Measurements from ENCODE around the gene DST.

The DST gene

DNA sequence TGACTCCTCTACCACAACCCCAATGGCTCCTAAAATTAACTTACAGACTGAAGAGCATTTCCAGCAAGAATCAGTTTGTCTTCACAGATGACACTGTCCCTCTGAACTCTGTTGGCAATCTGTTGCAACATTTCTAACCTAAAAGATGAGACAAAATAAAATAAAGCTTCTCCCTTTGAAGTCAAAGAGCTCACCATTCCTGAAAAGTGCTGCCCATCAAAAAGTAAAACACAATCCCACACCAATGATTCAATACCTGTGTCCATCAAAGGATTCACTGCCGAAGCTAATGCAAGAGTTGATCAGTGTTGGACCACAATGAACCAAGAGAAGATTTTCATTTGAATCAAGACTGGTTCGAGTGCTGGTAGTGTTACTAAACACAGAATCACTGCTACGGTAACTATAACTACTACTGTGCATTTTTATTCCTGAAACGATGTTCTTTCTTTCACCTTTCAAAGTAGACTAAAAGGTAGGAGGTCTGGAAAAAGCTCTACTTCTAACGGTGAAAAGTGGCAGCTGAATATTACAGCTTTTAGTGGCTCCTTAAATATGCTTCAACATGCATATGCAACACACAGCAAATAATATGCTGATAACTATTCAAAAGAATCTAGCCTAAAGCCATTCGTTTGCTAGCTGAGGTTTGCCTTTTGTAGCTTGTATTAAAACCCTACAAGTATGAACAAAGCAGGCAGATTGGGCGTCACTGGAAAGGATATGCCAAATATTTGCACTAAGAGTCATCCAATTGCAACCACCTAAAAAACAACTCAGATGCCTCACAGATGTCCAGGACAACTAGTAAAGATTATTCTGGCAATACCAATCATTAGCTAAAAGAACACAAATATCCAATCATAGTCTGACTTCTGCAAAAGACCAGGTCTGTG, at the start of gene DST:
Gene DST (minus strand): TSS at position 524 of the 896 bp plus-strand sequence.
- Histone ChIP-seq H3K4me1 (no peaks in the 10 kb centered on the region), H4K20me1 (no peaks in the 10 kb centered on the region), H3K27ac (no peak within 1 kb of the TSS), H3K9ac (no peak within 1 kb of the TSS), H3K4me3 (no peak within 1 kb of the TSS), H3K9me3 (replicated peaks in 1 of 11) (no peaks in the 10 kb centered on the region), H3K36me3 (peaks cover 26 to 81% (median 49%) of the 10 kb centered on the region in 11 experiments; a peak in 21 of 22 replicates), H3K27me3 (no peaks in the 10 kb centered on the region), H3K4me2 (no peak within 1 kb of the TSS)
- TF ChIP-seq Cebpa-rat (IDR thresholded peaks at IDR 0.05) = no peak

DNA sequence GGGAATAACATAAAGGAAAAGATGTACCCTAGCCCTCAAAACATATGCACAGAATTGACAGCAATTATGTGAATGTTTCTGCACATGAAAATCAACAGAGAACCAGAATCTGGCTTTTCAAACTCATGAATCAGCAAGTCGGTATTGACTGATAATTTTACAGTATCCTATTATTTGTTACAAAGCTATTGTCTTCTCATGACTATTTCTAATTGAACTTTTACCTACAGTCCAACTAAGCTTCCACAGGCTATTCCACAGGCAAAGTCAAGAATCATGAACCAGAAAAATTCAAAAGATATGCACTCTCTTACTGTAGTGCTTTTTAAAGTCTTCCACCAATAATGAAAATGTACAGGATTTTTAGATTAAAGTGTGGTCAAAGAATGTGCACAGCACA, 49.1 kb upstream of the DST start:
- no peaks in the 10 kb centered on the region for H4K20me1 ChIP-seq
- no peak overlapping the region for H3K4me2 ChIP-seq
- H3K9me3 ChIP-seq (replicated peaks in 1 of 11) = no peaks in the 10 kb centered on the region
- H3K36me3 ChIP-seq = peaks cover 0 to 22% (median 7%) of the 10 kb centered on the region in 11 experiments; a peak in 8 of 22 replicates
- no peak for TF ChIP-seq Cebpa-rat (IDR thresholded peaks at IDR 0.05)
- H3K27ac ChIP-seq = no peak overlapping the region
- H3K27me3 ChIP-seq = no peaks in the 10 kb centered on the region
- peaks cover 0 to 20% (median 4%) of the 10 kb centered on the region in 10 experiments; a peak in 9 of 20 replicates for H3K4me1 ChIP-seq
- no peak overlapping the region for H3K4me3 ChIP-seq
- no peak overlapping the region for H3K9ac ChIP-seq

DNA sequence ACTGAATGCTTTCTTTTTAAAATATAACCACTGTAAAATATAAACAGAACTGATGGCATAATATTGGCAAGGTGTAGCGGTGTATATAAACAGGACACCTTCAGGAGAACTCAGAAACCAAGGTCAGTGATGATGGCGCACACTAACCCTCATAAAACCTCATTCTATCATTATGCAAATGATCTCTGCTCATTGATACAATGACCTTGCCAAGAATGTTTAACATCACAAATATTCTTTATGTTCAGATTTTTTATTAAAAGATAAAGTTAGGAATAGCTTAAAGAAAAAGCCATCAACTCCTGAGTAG, 48.6 kb upstream of the DST start:
- H3K9me3 ChIP-seq (replicated peaks in 1 of 11) = no peaks in the 10 kb centered on the region
- peaks cover 0 to 16% (median 1%) of the 10 kb centered on the region in 11 experiments; a peak in 5 of 22 replicates for H3K36me3 ChIP-seq
- H3K9ac ChIP-seq = no peak overlapping the region
- TF ChIP-seq Cebpa-rat (IDR thresholded peaks at IDR 0.05) = no peak
- no peak overlapping the region for H3K4me2 ChIP-seq
- H3K27ac ChIP-seq = no peak overlapping the region
- no peaks in the 10 kb centered on the region for H3K27me3 ChIP-seq
- no peaks in the 10 kb centered on the region for H4K20me1 ChIP-seq
- H3K4me3 ChIP-seq = no peak overlapping the region
- peaks cover 0 to 20% (median 4%) of the 10 kb centered on the region in 10 experiments; a peak in 9 of 20 replicates for H3K4me1 ChIP-seq

DNA sequence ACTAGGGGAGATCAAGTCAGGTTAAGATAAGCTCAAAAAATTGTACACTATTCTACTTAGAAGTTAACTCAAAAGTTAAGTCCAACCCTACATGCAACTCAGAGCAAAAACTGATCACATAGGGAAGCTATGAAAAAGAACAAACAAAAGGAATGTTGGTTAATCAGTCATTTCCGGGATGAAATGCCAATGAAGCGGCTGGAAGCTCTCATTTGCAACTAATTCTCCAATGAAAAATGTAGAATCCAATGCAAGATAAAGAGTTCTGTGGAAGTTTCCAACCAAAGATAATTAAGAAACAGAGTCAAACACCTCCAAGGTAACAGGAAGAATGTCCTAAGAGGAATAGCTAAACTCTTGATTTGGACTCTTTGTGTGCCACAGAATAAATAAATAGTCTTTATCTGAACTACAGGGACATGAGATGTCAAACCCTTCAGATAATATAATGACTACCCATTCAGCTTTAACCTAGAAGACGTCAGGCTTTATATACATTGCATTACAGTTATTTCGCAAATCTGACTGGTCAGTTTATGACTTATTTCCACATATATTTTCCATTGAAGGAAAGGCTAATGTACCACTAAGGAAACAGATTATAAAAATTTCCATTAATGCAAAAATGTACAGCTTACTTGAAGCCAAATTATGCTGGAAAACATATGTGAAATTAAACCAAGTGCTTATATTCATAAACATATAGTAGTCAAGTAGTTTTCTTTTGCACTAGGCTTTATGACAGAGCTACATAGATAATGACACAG, 48.0 kb upstream of the DST start:
- H3K9me3 ChIP-seq (replicated peaks in 1 of 11) = no peaks in the 10 kb centered on the region
- H3K4me1 ChIP-seq = peaks cover 0 to 20% (median 4%) of the 10 kb centered on the region in 10 experiments; a peak in 9 of 20 replicates
- H3K9ac ChIP-seq = no peak overlapping the region
- H3K4me2 ChIP-seq = no peak overlapping the region
- H3K4me3 ChIP-seq = no peak overlapping the region
- no peak for TF ChIP-seq Cebpa-rat (IDR thresholded peaks at IDR 0.05)
- no peaks in the 10 kb centered on the region for H3K27me3 ChIP-seq
- no peak overlapping the region for H3K27ac ChIP-seq
- no peaks in the 10 kb centered on the region for H4K20me1 ChIP-seq
- H3K36me3 ChIP-seq = peaks cover 0 to 13% (median 0%) of the 10 kb centered on the region in 11 experiments; a peak in 5 of 22 replicates

DNA sequence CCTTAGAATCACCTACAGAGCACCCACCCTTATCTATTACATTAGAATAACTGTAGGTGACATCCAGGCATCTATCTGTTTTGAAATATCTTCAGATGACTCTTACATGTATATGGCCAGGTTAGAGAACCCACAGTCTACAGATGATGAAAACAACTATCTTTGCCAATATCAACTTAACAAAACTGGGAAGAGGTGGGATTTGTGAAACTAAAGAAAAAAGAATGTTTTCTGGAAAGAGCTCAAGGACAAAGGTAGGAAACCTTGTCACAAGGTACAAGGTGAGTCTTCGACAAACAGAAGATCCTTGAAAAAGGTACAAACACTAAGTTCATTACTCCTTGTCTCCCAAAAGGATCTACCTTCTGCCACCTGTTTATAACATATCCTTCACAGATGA, 47.0 kb upstream of the DST start:
- no peaks in the 10 kb centered on the region for H3K27me3 ChIP-seq
- H4K20me1 ChIP-seq = no peaks in the 10 kb centered on the region
- no peaks in the 10 kb centered on the region for H3K9me3 ChIP-seq (replicated peaks in 1 of 11)
- H3K9ac ChIP-seq = no peak overlapping the region
- H3K4me2 ChIP-seq = no peak overlapping the region
- H3K27ac ChIP-seq = no peak overlapping the region
- peaks cover 0 to 6% (median 0%) of the 10 kb centered on the region in 11 experiments; a peak in 5 of 22 replicates for H3K36me3 ChIP-seq
- H3K4me3 ChIP-seq = no peak overlapping the region
- peaks cover 0 to 13% (median 4%) of the 10 kb centered on the region in 10 experiments; a peak in 9 of 20 replicates for H3K4me1 ChIP-seq
- TF ChIP-seq Cebpa-rat (IDR thresholded peaks at IDR 0.05) = no peak

DNA sequence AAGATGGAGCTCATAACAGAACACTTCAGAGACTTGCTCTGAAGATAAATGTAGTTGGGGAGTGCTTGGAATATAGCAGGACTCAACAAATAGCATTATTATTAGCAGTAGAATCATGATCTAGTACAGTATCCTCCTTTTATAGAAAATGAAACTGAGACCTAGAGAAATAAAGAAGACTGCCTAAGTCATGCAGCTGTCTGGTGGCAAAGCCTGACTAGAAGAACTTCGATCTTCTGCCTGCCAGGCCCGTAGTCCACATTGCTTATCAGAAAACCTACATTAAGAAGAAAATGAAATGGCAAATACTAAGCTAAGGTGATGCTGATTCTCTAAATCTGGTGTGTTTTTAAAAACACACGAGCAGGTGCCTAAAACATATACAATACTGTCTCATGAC, 46.4 kb upstream of the DST start:
- Histone ChIP-seq H3K9ac (no peak overlapping the region), H3K4me1 (peaks cover 0 to 13% (median 4%) of the 10 kb centered on the region in 10 experiments; a peak in 9 of 20 replicates), H4K20me1 (no peaks in the 10 kb centered on the region), H3K27ac (no peak overlapping the region), H3K4me2 (no peak overlapping the region), H3K9me3 (replicated peaks in 1 of 11) (no peaks in the 10 kb centered on the region), H3K27me3 (no peaks in the 10 kb centered on the region), H3K36me3 (0 out of 22 replicates have a peak, but pooled peaks cover 0 to 7% (median 0%) of the 10 kb centered on the region in 11 experiments), H3K4me3 (no peak overlapping the region)
- TF ChIP-seq Cebpa-rat (IDR thresholded peaks at IDR 0.05) = no peak

DNA sequence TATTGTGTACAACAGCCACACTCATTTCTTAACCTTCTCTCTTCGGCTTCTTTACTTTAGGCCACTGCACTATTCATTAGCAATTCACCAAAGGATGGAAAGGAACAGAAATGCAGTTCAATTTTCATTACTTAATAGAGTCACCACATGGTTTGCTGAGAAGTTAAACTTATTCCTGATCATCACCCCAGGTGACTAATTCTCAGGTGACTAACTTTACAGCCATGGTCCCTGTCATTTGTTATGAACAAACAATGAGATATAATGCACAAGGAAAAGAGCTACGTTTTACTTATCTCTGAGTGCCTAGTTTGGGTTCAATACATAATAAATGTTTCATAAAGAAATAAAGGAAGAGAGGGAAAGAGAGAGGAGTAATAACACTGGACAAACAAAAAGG, 45.8 kb upstream of the DST start:
- H3K9ac ChIP-seq = no peak overlapping the region
- no peak overlapping the region for H3K4me2 ChIP-seq
- peaks cover 0 to 13% (median 4%) of the 10 kb centered on the region in 10 experiments; a peak in 9 of 20 replicates for H3K4me1 ChIP-seq
- no peaks in the 10 kb centered on the region for H3K9me3 ChIP-seq (replicated peaks in 1 of 11)
- no peak overlapping the region for H3K4me3 ChIP-seq
- no peaks in the 10 kb centered on the region for H4K20me1 ChIP-seq
- TF ChIP-seq Cebpa-rat (IDR thresholded peaks at IDR 0.05) = no peak
- no peaks in the 10 kb centered on the region for H3K27me3 ChIP-seq
- no peak overlapping the region for H3K27ac ChIP-seq
- H3K36me3 ChIP-seq = peaks cover 0 to 7% (median 0%) of the 10 kb centered on the region in 11 experiments; a peak in 1 of 22 replicates

DNA sequence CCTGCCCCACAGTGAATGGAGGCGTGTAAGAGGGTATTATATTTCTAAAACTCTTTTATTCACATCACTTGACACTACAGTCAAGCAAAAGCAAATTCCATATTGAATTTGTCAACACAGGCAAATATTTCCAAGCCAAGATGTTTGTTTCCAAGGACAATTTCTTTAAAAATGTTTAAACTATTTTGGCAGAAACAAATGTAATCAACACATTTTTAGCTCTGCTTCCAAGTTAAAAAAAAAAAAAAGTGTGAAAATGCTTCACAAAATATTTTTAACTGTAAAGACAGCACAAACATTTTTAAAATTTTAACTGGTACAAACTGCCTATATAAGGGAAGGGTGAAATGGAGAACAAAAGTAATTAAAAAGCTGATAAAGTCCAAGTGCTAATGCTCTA, 44.9 kb upstream of the DST start:
- no peaks in the 10 kb centered on the region for H4K20me1 ChIP-seq
- peaks cover 0 to 4% (median 1%) of the 10 kb centered on the region in 10 experiments; a peak in 9 of 20 replicates for H3K4me1 ChIP-seq
- no peak overlapping the region for H3K9ac ChIP-seq
- no peaks in the 10 kb centered on the region for H3K27me3 ChIP-seq
- H3K9me3 ChIP-seq (replicated peaks in 1 of 11) = no peaks in the 10 kb centered on the region
- H3K4me2 ChIP-seq = no peak overlapping the region
- TF ChIP-seq Cebpa-rat (IDR thresholded peaks at IDR 0.05) = no peak
- no peak overlapping the region for H3K4me3 ChIP-seq
- H3K36me3 ChIP-seq = peaks cover 0 to 11% (median 0%) of the 10 kb centered on the region in 11 experiments; a peak in 3 of 22 replicates
- no peak overlapping the region for H3K27ac ChIP-seq

DNA sequence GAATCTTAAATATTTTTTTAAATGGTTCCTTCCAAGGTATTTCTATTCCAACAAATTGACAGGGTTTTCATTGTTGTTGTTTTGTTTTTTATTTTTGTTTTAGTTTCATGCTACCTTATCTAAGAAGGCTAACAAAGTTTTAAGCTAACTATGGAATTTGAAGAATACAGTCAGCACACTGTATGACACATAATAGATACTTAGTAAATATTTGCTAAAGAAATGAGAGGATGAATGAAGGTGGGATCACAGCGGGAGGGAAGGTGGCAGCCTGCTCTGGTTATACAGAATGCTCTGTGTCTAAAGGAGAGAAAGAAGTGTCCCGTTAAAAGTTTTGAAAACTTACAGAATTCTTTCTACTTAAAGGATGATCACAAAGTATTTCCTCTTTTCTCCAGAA, 43.7 kb upstream of the DST start:
- no peaks in the 10 kb centered on the region for H3K4me1 ChIP-seq
- H3K27ac ChIP-seq = no peak overlapping the region
- H3K4me3 ChIP-seq = no peak overlapping the region
- TF ChIP-seq Cebpa-rat (IDR thresholded peaks at IDR 0.05) = no peak
- peaks cover 0 to 11% (median 0%) of the 10 kb centered on the region in 11 experiments; a peak in 4 of 22 replicates for H3K36me3 ChIP-seq
- H3K4me2 ChIP-seq = no peak overlapping the region
- no peaks in the 10 kb centered on the region for H3K27me3 ChIP-seq
- H3K9me3 ChIP-seq (replicated peaks in 1 of 11) = no peaks in the 10 kb centered on the region
- H3K9ac ChIP-seq = no peak overlapping the region
- no peaks in the 10 kb centered on the region for H4K20me1 ChIP-seq

All from BLaER1 treated with 17β-estradiol and CSF1 and Interleukin-3, amounts not matched to agents 10 nM and 100 nM (cell line).